ENCODE results near the gene SDR42E1. TPM values are rescaled to one million over a fixed set of nuclear protein-coding genes. Genes with fewer than 3 reads are reported as not detected.

Gene SDR42E1
- total and polyA plus RNA-seq, 2 of the 8 experiments (the other 6 are each of a cell fraction or from before 2014, with no cell fraction given): 0.03 TPM; not detected in 1

DNA sequence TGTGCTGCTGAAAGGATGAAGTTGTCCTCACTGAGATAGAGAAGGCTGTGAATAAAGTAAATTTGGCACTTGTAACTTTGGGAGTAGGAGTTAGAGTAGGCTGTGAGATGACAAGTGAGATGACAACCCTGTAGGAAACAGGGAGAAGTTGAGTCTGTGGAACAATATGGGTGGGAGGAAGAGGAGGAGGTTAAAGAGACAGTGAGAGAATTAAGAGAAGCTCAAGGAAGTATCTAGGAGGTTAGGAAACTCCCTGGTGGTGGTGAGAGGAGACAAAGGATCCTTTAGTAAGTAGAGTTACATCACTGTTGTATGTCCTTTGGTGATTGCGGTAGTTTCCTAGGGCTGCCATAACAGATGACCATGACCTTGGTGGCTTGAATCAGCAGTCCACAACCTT is 13.0 kb upstream of the SDR42E1 start:
- H2BK120ac ChIP-seq (replicated peaks; ENCODE audit: low read depth, low read length): no peak overlapping the region
- POLR2A ChIA-PET (ENCODE audit: partially characterized antibody): no interaction called here
- H2AK5ac ChIP-seq (ENCODE audit: low read depth, low read length): no peak overlapping the region
- H3K9ac ChIP-seq (replicated peaks in 1 of 4; ENCODE audit: extremely low read depth in 1 of 4, low read depth in 3 of 4, low read length in 3 of 4): no peak overlapping the region
- no peak overlapping the region for H2BK15ac ChIP-seq (ENCODE audit: low read length)
- no peak overlapping the region for H3K27ac ChIP-seq (ENCODE audit: low read depth, low read length)
- H3K27me3 ChIP-seq (replicated peaks in 1 of 4; ENCODE audit: control insufficient read depth in 3 of 4, extremely low read depth in 1 of 4, insufficient read depth in 3 of 4, low read length in 3 of 4): no peaks in the 10 kb centered on the region; a peak in 1 of 7 replicates
- no peak for DNase-seq (ENCODE audit: low read depth in 1 of 2, low spot score in 2 of 2)
- no peaks in the 10 kb centered on the region for H3K9me3 ChIP-seq (ENCODE audit: insufficient read depth in 2 of 2, low read depth in 1 of 2, low read length in 1 of 2)
- H3K14ac ChIP-seq (ENCODE audit: insufficient read length): no peak overlapping the region
- H2BK12ac ChIP-seq (ENCODE audit: low read depth, low read length): no peak overlapping the region
- H3K36me3 ChIP-seq (ENCODE audit: control insufficient read depth in 2 of 4, insufficient read depth in 4 of 4, low read length in 3 of 4): no peaks in the 10 kb centered on the region
- H2AFZ ChIP-seq (ENCODE audit: low read length): no peak overlapping the region
- no peak for FAIRE-seq
- no peaks in the 10 kb centered on the region for H3K23me2 ChIP-seq (ENCODE audit: low read depth, low read length)
- no peak overlapping the region for H4K8ac ChIP-seq (ENCODE audit: extremely low read depth, insufficient read depth, low read length)
- H3K18ac ChIP-seq (ENCODE audit: extremely low read depth, low read length): no peak overlapping the region
- H4K20me1 ChIP-seq (replicated peaks in 1 of 2; ENCODE audit: control insufficient read depth in 1 of 2, insufficient read depth in 2 of 2, low read length in 2 of 2): peaks cover 0 to under 1% of the 10 kb centered on the region in 2 experiments
- no peak overlapping the region for H2BK5ac ChIP-seq (ENCODE audit: low read depth, low read length)
- CTCF ChIA-PET (ENCODE audit: partially characterized antibody): interaction anchor here (0.6 to 1.2 kb wide), 2 partner anchors 83 to 206 kb away, joined by 4 read pairs; no protein-coding TSS in a partner anchor
- WGBS, 2 experiments (ENCODE audit: extremely low coverage in 1 of 2, insufficient coverage in 1 of 2, insufficient read length in 1 of 2, insufficient replicate concordance in 2 of 2, low coverage in 1 of 2, low lambda C conversion rate in 2 of 2, missing lambda C conversion rate in 1 of 2): 94% methylated on average over 1 of the region's 1 CpG; no CpG with 5 or more reads in 1 of the 2 experiments
- H2BK20ac ChIP-seq (ENCODE audit: low read length): no peak overlapping the region
- H4K5ac ChIP-seq (ENCODE audit: insufficient read length, low read depth, low read length): no peak overlapping the region
- TF ChIP-seq KDM5A (IDR thresholded peaks at IDR 0.05; ENCODE audit: low read length) (no peak), JUN (IDR thresholded peaks at IDR 0.05; ENCODE audit: low read depth, low read length) (no peak), TBP (IDR thresholded peaks at IDR 0.05; ENCODE audit: low read depth, low read length) (no peak), RAD21 (IDR thresholded peaks at IDR 0.05 in 1 of 2, conservative IDR thresholded peaks at IDR 0.05 in 1 of 2; ENCODE audit: low read depth in 2 of 2, low read length in 2 of 2) (no peak), CREB1 (IDR thresholded peaks at IDR 0.05) (no peak), ASH2L (IDR thresholded peaks at IDR 0.05; ENCODE audit: low read length) (no peak)
- no peak overlapping the region for H3K23ac ChIP-seq (ENCODE audit: insufficient read length)
- H3K4me1 ChIP-seq (replicated peaks in 1 of 4; ENCODE audit: control insufficient read depth in 3 of 4, insufficient read depth in 4 of 4, low read length in 3 of 4): no peaks in the 10 kb centered on the region
- H3K4ac ChIP-seq (replicated peaks; ENCODE audit: insufficient read length, low read depth, low read length): no peak overlapping the region
- H4K91ac ChIP-seq (replicated peaks; ENCODE audit: insufficient read length, low read length): no peak overlapping the region
- H3K4me2 ChIP-seq (ENCODE audit: insufficient read depth in 1 of 2, low read depth in 2 of 2, low read length in 2 of 2): no peak overlapping the region
- H3K4me3 ChIP-seq (ENCODE audit: extremely low read depth in 1 of 4, insufficient read depth in 2 of 4, low read depth in 3 of 4, low read length in 4 of 4): no peak overlapping the region
- no peaks in the 10 kb centered on the region for H3K79me1 ChIP-seq (ENCODE audit: low read depth, low read length)
- H3K56ac ChIP-seq (replicated peaks; ENCODE audit: insufficient read length, low read depth, low read length): no peak overlapping the region
- no peaks in the 10 kb centered on the region for H3K79me2 ChIP-seq (ENCODE audit: control insufficient read depth in 1 of 2, insufficient read depth in 2 of 2, low read length in 2 of 2)

All from H1 (cell line).